Measurements from ENCODE around the gene RBMS1. TPM values are rescaled to one million over a fixed set of nuclear protein-coding genes. Genes with fewer than 3 reads are reported as not detected.
A peak's percentile ranks its signal among the peaks of the same experiment; 100 is the strongest.

Gene RBMS1
- polyA plus RNA-seq, 1 experiment: 107 TPM

GRCh38 chr2:160292225-160292624 lies 201.4 kb downstream of the RBMS1 start:
- DNase-seq (ENCODE audit: low read depth, low spot score): no peak

GRCh38 chr2:160291382-160291781 lies 202.2 kb downstream of the RBMS1 start:
- Histone ChIP-seq H3K27me3 (ENCODE audit: control insufficient read depth, insufficient read depth, low read length) (no peaks in the 10 kb centered on the region), H3K9me3 (ENCODE audit: control insufficient read depth, insufficient read depth, low read length) (no peaks in the 10 kb centered on the region), H3K4me3 (ENCODE audit: low read depth, low read length) (no peak overlapping the region), H3K27ac (ENCODE audit: low read depth, low read length) (no peak overlapping the region)
- ChIA-PET POLR2A (no interaction called here), CTCF (interaction anchor here (0.9 to 2.0 kb wide), 3 partner anchors 12 to 772 kb away, joined by 3 to 7 read pairs (median 5); no protein-coding TSS in a partner anchor)
- TF ChIP-seq, protein P1, sequence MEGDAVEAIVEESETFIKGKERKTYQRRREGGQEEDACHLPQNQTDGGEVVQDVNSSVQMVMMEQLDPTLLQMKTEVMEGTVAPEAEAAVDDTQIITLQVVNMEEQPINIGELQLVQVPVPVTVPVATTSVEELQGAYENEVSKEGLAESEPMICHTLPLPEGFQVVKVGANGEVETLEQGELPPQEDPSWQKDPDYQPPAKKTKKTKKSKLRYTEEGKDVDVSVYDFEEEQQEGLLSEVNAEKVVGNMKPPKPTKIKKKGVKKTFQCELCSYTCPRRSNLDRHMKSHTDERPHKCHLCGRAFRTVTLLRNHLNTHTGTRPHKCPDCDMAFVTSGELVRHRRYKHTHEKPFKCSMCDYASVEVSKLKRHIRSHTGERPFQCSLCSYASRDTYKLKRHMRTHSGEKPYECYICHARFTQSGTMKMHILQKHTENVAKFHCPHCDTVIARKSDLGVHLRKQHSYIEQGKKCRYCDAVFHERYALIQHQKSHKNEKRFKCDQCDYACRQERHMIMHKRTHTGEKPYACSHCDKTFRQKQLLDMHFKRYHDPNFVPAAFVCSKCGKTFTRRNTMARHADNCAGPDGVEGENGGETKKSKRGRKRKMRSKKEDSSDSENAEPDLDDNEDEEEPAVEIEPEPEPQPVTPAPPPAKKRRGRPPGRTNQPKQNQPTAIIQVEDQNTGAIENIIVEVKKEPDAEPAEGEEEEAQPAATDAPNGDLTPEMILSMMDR (IDR thresholded peaks at IDR 0.05; ENCODE audit: low read depth, low read length): no peak
- DNase-seq (ENCODE audit: low read depth, low spot score): no peak

More at GRCh38 chr2:160292225-160292624, 201.4 kb downstream of the RBMS1 start:
- TF ChIP-seq, protein P1 (IDR thresholded peaks at IDR 0.05; ENCODE audit: low read depth, low read length): peak; percentile 28
- Histone ChIP-seq H3K4me3 (ENCODE audit: low read depth, low read length) (no peak overlapping the region), H3K27me3 (ENCODE audit: control insufficient read depth, insufficient read depth, low read length) (no peaks in the 10 kb centered on the region), H3K27ac (ENCODE audit: low read depth, low read length) (no peak overlapping the region), H3K9me3 (ENCODE audit: control insufficient read depth, insufficient read depth, low read length) (no peaks in the 10 kb centered on the region)
- ChIA-PET CTCF (interaction anchor here (0.6 to 2.0 kb wide), 9 partner anchors 9 to 771 kb away, joined by 3 to 7 read pairs (median 3); no protein-coding TSS in a partner anchor), POLR2A (no interaction called here)

- TF ChIP-seq, protein P1 (IDR thresholded peaks at IDR 0.05; ENCODE audit: low read depth, low read length): no peak
- Histone ChIP-seq H3K27ac (ENCODE audit: low read depth, low read length) (no peak overlapping the region), H3K4me3 (ENCODE audit: low read depth, low read length) (no peak overlapping the region), H3K9me3 (ENCODE audit: control insufficient read depth, insufficient read depth, low read length) (no peaks in the 10 kb centered on the region), H3K27me3 (ENCODE audit: control insufficient read depth, insufficient read depth, low read length) (no peaks in the 10 kb centered on the region)
- CTCF ChIA-PET: interaction anchor here (0.9 to 2.0 kb wide), 5 partner anchors 12 to 773 kb away, joined by 3 to 7 read pairs (median 3); no protein-coding TSS in a partner anchor
- POLR2A ChIA-PET: no interaction called here
- no peak for DNase-seq (ENCODE audit: low read depth, low spot score)
Measured at GRCh38 chr2:160290598-160290997, 203.0 kb downstream of the RBMS1 start.

- TF ChIP-seq, protein P1 (IDR thresholded peaks at IDR 0.05; ENCODE audit: low read depth, low read length): no peak
- DNase-seq (ENCODE audit: low read depth, low spot score): no peak
- no peak overlapping the region for H3K27ac ChIP-seq (ENCODE audit: low read depth, low read length)
- ChIA-PET POLR2A (no interaction called here), CTCF (interaction anchor here (0.6 to 1.9 kb wide), 6 partner anchors 20 to 774 kb away, joined by 3 to 5 read pairs (median 4); no protein-coding TSS in a partner anchor)
- no peaks in the 10 kb centered on the region for H3K27me3 ChIP-seq (ENCODE audit: control insufficient read depth, insufficient read depth, low read length)
- no peak overlapping the region for H3K4me3 ChIP-seq (ENCODE audit: low read depth, low read length)
- no peaks in the 10 kb centered on the region for H3K9me3 ChIP-seq (ENCODE audit: control insufficient read depth, insufficient read depth, low read length)
Measured at GRCh38 chr2:160289831-160290230, 203.8 kb downstream of the RBMS1 start.

- no peak for DNase-seq (ENCODE audit: low read depth, low spot score)
- no peaks in the 10 kb centered on the region for H3K27me3 ChIP-seq (ENCODE audit: control insufficient read depth, insufficient read depth, low read length)
- TF ChIP-seq, protein P1 (IDR thresholded peaks at IDR 0.05; ENCODE audit: low read depth, low read length): no peak
- CTCF ChIA-PET: interaction anchor here (0.6 to 1.9 kb wide), 6 partner anchors 10 to 775 kb away, joined by 3 to 5 read pairs (median 4); no protein-coding TSS in a partner anchor
- H3K27ac ChIP-seq (ENCODE audit: low read depth, low read length): no peak overlapping the region
- no peaks in the 10 kb centered on the region for H3K9me3 ChIP-seq (ENCODE audit: control insufficient read depth, insufficient read depth, low read length)
- H3K4me3 ChIP-seq (ENCODE audit: low read depth, low read length): no peak overlapping the region
- POLR2A ChIA-PET: no interaction called here
Measured at GRCh38 chr2:160289126-160289525, 204.5 kb downstream of the RBMS1 start.
